OCI-LY3 (cell line): ENCODE measurements around the gene ACER2.

ENCODE experiments used
- EZH2phosphoT487 ChIP-seq: fragments of 200-600 bp; shearing (Covaris generic); IDR thresholded peaks from 2 replicates; pipeline ENCODE4 v1.6.1; 2018; ENCODE audit warnings: antibody characterized with exemption, mixed run types, low read depth
- TF ChIP-seq, protein P1 (sequence below): fragments of 200-600, 300-600 bp; sonication (generic); IDR thresholded peaks from 2 replicates; pipeline ENCODE4 v1.5.1; 2014; ENCODE audit warnings: antibody characterized with exemption, low read length, low read depth

DNA sequence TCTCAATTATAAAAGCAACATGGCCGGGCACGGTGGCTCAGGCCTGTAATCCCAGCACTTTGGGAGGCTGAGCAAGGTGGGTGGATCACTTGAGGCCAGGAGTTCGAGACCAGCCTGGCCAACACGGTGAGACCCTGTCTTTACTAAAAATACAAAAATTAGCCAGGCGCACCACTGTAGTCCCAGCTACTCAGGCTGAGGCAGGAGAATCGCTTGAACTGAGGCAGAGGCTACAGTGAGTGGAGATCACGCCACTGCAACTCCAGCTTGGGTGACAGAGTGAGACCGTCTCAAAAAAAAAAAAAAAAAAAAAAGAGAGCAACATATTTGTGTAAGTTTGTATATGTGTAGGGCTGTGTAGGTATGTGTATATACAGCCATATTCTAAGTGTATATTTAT, 36.2 kb upstream of the ACER2 start:
- TF ChIP-seq, protein P1, sequence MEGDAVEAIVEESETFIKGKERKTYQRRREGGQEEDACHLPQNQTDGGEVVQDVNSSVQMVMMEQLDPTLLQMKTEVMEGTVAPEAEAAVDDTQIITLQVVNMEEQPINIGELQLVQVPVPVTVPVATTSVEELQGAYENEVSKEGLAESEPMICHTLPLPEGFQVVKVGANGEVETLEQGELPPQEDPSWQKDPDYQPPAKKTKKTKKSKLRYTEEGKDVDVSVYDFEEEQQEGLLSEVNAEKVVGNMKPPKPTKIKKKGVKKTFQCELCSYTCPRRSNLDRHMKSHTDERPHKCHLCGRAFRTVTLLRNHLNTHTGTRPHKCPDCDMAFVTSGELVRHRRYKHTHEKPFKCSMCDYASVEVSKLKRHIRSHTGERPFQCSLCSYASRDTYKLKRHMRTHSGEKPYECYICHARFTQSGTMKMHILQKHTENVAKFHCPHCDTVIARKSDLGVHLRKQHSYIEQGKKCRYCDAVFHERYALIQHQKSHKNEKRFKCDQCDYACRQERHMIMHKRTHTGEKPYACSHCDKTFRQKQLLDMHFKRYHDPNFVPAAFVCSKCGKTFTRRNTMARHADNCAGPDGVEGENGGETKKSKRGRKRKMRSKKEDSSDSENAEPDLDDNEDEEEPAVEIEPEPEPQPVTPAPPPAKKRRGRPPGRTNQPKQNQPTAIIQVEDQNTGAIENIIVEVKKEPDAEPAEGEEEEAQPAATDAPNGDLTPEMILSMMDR, result no peak
- TF ChIP-seq EZH2phosphoT487, result no peak
